Hepatocyte (in vitro differentiated cells): ENCODE measurements around the gene CCDC117.

Experiments used
- CTCF ChIP-seq: fragments of 200-600 bp; sonication (generic); IDR thresholded peaks from 2 replicates; pipeline ENCODE4 v1.5.1; 2016; ENCODE audit warnings: antibody characterized with exemption, mild to moderate bottlenecking; ENCODE audit not compliant: poor library complexity
- EZH2 ChIP-seq: fragments of 200-600 bp; sonication (generic); IDR thresholded peaks from 2 replicates; pipeline ENCODE4 v1.6.1; 2016; ENCODE audit warnings: antibody characterized with exemption, mild to moderate bottlenecking, borderline replicate concordance
- EZH2phosphoT487 ChIP-seq: fragments of 200-600 bp; sonication (generic); IDR thresholded peaks from one replicate; pipeline ENCODE4 v1.6.1; 2018; ENCODE audit warnings: antibody characterized with exemption, mild to moderate bottlenecking, low read depth, moderate library complexity; ENCODE audit not compliant: unreplicated experiment, severe bottlenecking

- TF ChIP-seq CTCF = no peak
- no peak for TF ChIP-seq EZH2
- TF ChIP-seq EZH2phosphoT487 = no peak
Observed at GRCh38 chr22:28821452-28821851, 49.0 kb downstream of the CCDC117 start.
